HG02852 (cell line): ENCODE measurements around the gene GSE1.

Experiments
- ATAC-seq: cut with Tn5 transposase; IDR thresholded peaks from one replicate; pipeline ENCODE4 v1.9.1; 2021; ENCODE audit warnings: mild to moderate bottlenecking, moderate library complexity; ENCODE audit not compliant: unreplicated experiment

Gene GSE1

DNA sequence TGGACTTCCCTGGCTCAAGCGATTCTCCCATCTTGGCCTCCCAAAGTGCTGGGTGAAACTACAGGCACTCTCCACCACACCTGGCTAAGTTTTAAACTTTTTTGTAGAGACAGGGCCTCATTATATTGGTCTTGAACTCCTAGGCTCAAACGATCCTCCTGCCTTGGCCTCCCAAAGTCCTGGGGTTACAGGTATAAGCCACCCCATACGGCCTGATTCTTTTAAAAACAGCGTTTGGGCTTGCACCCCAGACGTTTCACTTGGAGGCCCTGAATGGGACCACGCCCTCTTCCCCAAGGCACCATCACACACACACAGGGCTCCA is 105.0 kb downstream of the GSE1 start:
- no peak for ATAC-seq

DNA sequence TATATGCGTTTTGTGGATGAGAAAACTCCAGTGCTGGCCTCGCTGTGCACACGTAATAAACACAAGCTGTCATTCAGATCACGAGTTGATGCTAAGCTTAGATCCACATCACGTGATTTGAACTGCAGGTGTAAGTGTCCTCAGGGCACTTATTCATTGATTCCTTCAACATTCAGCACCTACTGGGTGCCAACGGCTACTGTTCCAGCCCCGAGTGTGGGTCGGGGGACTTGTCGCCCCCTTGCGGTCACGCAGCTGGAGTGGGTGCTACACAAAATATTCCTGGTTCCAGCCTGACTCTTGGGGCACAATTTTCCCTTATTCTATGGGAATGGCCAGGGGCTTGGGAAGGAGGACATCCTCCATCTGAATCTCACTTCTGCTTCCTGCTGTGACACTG is 105.6 kb downstream of the GSE1 start:
- no peak for ATAC-seq

DNA sequence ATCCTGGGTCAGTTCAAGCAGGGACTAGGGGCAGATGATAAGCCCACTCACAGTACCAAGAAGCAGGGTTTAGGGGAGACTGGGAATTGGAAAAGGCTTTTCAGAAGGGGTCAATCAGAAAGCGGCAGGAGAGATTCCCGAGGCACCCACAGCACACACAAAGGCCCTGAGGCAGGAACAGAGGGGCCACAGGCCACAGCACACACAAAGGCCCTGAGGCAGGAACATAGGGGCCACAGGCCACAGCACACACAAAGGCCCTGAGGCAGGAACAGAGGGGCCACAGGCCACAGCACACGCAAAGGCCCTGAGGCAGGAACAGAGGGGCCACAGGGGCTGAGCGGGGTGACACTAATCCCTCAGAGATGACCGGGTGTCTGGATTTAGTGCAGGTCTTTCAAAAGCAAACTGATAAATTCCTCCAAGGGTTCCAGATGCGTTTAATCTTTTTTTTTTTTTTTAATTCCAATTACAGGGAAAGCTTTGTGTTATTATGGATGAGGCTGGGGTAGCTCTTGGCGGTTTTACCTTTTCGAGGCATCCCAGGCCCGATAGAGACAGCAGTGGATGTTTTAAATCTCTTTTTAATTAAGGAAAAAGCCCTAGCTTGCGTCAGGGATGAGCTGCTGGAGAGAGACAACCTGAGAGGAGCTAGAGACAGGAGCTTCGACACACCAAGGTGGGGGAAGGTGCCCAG is 106.6 kb downstream of the GSE1 start:
- ATAC-seq = no peak

DNA sequence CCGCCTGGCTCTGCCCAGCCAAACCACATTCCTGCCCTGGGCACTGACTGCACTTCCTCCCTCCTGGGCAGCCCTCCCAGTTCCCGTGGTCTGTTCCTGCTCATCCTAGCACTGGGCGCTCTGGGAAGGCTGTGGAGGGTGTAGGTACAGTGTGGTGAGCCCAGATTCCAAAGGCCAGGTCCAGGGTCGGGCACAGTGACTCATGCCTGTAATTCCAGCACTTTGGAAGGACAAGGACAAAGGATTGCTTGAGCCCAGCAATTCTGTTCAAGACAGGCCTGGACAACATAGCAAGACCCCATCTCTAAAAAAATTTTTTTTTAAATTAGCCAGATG is 107.1 kb downstream of the GSE1 start:
- ATAC-seq = no peak

DNA sequence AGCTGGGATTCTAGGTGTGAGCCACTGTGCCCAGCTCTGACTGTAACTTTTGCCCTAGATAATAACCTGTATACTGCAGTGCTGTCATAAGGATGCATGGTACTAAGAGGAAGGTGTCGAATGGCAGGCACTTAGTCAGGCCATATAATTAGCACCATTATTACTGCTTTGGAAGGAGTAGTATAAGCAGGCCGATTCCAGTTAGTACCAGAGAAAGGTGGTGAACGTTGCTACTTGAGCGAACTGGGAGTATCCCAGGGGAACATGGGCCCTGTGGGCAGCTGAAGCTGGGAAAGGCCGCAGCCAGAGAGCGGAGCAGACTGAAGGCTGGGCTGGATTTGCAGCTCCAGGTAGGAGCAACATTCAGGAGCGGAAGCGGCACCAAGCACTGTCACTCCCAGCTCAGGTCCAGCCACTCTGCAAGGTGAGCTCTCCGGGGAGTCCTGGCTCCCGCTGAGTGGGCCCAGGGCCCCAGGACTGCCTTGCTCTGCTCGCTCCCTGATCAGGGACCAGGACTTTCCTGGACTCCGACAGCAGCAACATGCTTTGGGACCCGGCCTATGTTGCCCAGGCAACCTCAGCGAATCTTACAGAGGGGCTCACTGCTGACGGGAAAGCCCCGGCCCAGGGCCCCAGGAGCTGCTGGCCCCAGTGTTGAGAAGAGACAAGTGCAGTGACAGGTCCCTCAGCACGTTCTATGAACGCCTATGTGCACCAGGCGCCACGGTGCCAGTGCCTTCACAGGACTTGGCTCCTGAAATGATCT is 109.2 kb downstream of the GSE1 start:
- no peak for ATAC-seq

DNA sequence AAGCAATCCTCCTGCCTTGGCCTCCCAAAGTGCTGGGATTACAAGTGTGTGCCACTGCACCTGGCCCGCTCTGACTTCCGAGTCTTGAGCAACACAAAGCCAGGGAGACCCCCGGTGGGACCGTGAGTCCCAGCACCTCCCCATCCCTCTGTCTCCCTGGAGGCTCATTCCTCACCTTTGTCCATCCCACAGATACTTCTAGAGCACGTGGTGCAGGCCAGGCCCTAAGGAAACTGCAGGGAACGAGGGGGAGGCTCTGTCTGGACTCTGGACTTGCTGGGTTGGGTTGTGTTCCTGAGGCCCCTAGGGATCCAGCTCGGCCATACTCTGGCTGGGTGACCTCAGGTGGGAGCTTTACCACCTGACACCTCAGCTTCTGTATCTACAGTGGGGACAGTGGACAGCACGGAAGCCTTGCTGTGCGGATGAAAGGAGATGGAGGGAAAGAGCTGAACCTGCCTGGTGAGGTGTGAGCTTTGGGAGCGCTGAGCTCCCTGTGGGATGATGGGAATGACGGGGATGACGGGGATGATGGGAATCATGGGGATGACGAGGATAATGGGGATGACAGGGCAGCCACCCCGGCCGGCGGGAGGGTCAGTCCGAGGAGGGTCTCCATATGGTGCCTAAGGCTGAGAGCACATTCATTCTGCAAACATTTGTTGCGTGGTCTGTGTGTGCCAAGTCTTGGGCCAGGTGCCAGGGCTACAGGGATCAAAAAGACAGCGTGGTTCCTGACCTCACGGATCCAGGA is 111.2 kb downstream of the GSE1 start:
- no peak for ATAC-seq

DNA sequence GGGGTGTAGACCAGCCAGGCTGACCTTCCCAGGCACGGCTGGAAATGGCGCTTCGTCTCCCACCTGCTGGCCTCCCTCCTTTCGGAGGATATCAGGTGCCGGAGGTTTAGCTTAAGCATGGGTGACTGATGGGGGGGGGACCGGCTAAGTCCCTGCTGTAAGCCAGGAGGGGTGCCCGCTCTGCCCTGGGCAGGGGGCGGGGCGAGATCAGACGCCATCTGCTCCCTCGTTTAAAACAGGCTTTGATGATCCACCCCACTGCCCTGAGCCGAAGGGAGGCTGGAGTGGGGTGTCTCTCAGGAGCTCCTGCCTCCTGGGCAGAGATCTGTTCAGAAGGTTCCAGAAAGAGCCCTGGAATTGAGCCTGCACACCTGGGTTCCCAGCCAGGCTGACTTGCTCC is 111.8 kb downstream of the GSE1 start:
- no peak for ATAC-seq
